Peyer's patch (tissue), 4 donors: Measurements from ENCODE around the gene MLYCD.

Experiments
- CTCF ChIP-seq, 6 experiments: fragments of 450-650 bp in 4 of 6; fragments of 200-600 bp in 2 of 6; sonication (generic) in 1 of 6; IDR thresholded peaks; one replicate each; pipeline ENCODE4 v1.5.1; 2017 to 2019; ENCODE audit warnings: antibody characterized with exemption in 6 of 6, mild to moderate bottlenecking in 3 of 6, moderate library complexity in 1 of 6
- POLR2A ChIP-seq, 2 donors: fragments of 450-650 bp; IDR thresholded peaks; one replicate each; pipeline ENCODE4 v1.5.1; 2017; ENCODE audit warnings: antibody characterized with exemption in 2 of 2, mild to moderate bottlenecking in 2 of 2, moderate library complexity in 2 of 2

- TF ChIP-seq CTCF (IDR thresholded peaks at IDR 0.05) (no peak), POLR2A (IDR thresholded peaks at IDR 0.05) (no peak)
Observed at GRCh38 chr16:83913245-83913633, 14.3 kb downstream of the MLYCD start.
